Neutrophil (primary cell): Measurements from ENCODE around the gene UNC13C.

ENCODE experiments used
- H3K27ac ChIP-seq: fragments of 200-600 bp; sonication (generic); 2 replicates; pipeline ENCODE4 v1.5.1; 2016; ENCODE audit warnings: mild to moderate bottlenecking, moderate library complexity
- H3K27me3 ChIP-seq: fragments of 200-600 bp; sonication (generic); 2 replicates; pipeline ENCODE4 v1.6.0; 2016; ENCODE audit warnings: mild to moderate bottlenecking
- H3K36me3 ChIP-seq: fragments of 200-600 bp; sonication (generic); 2 replicates; pipeline ENCODE4 v1.5.1; 2017
- H3K4me1 ChIP-seq, 2 experiments: fragments of 200-600 bp in 1 of 2; sonication (generic) in 1 of 2; 1 replicate in 1 of 2; 2 replicates in 1 of 2; pipeline versions ENCODE4 v1.5.1 to v1.6.1; 2013 to 2016; ENCODE audit warnings: low read depth in 1 of 2, low read length in 1 of 2, mild to moderate bottlenecking in 1 of 2, moderate library complexity in 1 of 2; ENCODE audit not compliant: control insufficient read depth in 1 of 2, insufficient read depth in 1 of 2
- H3K4me3 ChIP-seq, 2 experiments: fragments of 200-600 bp in 1 of 2; sonication (generic) in 1 of 2; 1 replicate in 1 of 2; 2 replicates in 1 of 2; pipeline ENCODE4 v1.5.1; 2013 to 2016; ENCODE audit warnings: low read depth in 1 of 2, low read length in 1 of 2, mild to moderate bottlenecking in 1 of 2, moderate library complexity in 1 of 2
- H3K9me3 ChIP-seq: fragments of 200-600 bp; sonication (generic); 2 replicates; pipeline ENCODE4 v1.5.1; 2016
- CTCF ChIP-seq: fragments of 200-600 bp; sonication (generic); IDR thresholded peaks from 2 replicates; pipeline ENCODE4 v1.5.1; 2016; ENCODE audit warnings: antibody characterized with exemption

UNC13C gene

GRCh38 chr15:54227569-54227968 is 249.3 kb downstream of the UNC13C start:
- TF ChIP-seq CTCF: no peak
- Histone ChIP-seq H3K27ac (no peak overlapping the region), H3K27me3 (no peaks in the 10 kb centered on the region), H3K4me1 (no peaks in the 10 kb centered on the region), H3K9me3 (no peaks in the 10 kb centered on the region), H3K36me3 (no peaks in the 10 kb centered on the region), H3K4me3 (no peak overlapping the region)

GRCh38 chr15:54250326-54250725 is 272.1 kb downstream of the UNC13C start:
- TF ChIP-seq CTCF: no peak
- no peak overlapping the region for H3K27ac ChIP-seq
- H3K36me3 ChIP-seq: no peaks in the 10 kb centered on the region

GRCh38 chr15:54256190-54256589 is 277.9 kb downstream of the UNC13C start:
- no peak for TF ChIP-seq CTCF
- Histone ChIP-seq H3K27ac (no peak overlapping the region), H3K4me3 (no peak overlapping the region), H3K27me3 (no peaks in the 10 kb centered on the region), H3K9me3 (no peaks in the 10 kb centered on the region), H3K4me1 (no peaks in the 10 kb centered on the region), H3K36me3 (no peaks in the 10 kb centered on the region)

More at GRCh38 chr15:54250326-54250725, 272.1 kb downstream of the UNC13C start:
- H3K27me3 ChIP-seq: no peaks in the 10 kb centered on the region
- no peaks in the 10 kb centered on the region for H3K4me1 ChIP-seq
- no peaks in the 10 kb centered on the region for H3K9me3 ChIP-seq
- no peak overlapping the region for H3K4me3 ChIP-seq

- no peaks in the 10 kb centered on the region for H3K4me1 ChIP-seq
- no peaks in the 10 kb centered on the region for H3K27me3 ChIP-seq
- no peaks in the 10 kb centered on the region for H3K9me3 ChIP-seq
- H3K27ac ChIP-seq: no peak overlapping the region
- no peaks in the 10 kb centered on the region for H3K36me3 ChIP-seq
- TF ChIP-seq CTCF: no peak
- H3K4me3 ChIP-seq: no peak overlapping the region
Observed at GRCh38 chr15:54273928-54274327, 295.7 kb downstream of the UNC13C start.

- Histone ChIP-seq H3K27me3 (no peaks in the 10 kb centered on the region), H3K4me3 (no peak overlapping the region), H3K36me3 (no peaks in the 10 kb centered on the region), H3K27ac (no peak overlapping the region), H3K4me1 (no peaks in the 10 kb centered on the region), H3K9me3 (no peaks in the 10 kb centered on the region)
- TF ChIP-seq CTCF: no peak
Observed at GRCh38 chr15:54277834-54278233, 299.6 kb downstream of the UNC13C start.

GRCh38 chr15:54280726-54281125 is 302.5 kb downstream of the UNC13C start:
- no peaks in the 10 kb centered on the region for H3K36me3 ChIP-seq
- no peak overlapping the region for H3K4me3 ChIP-seq
- H3K27ac ChIP-seq: no peak overlapping the region
- no peaks in the 10 kb centered on the region for H3K4me1 ChIP-seq
- no peaks in the 10 kb centered on the region for H3K27me3 ChIP-seq
- no peak for TF ChIP-seq CTCF
- H3K9me3 ChIP-seq: no peaks in the 10 kb centered on the region
